Skin epidermis (tissue), 12 donors: ENCODE data around the gene TMA7.

Source experiments
- H3K27ac ChIP-seq, 21 experiments: fragments of 200-600 bp; sonication (generic) in 11 of 21; one replicate each; pipeline ENCODE4 v1.5.0; 2020; ENCODE audit warnings: mild to moderate bottlenecking in 3 of 21, inconsistent platforms in 2 of 21, moderate library complexity in 2 of 21
- H3K4me3 ChIP-seq, 7 experiments: fragments of 200-600 bp; sonication (generic) in 2 of 7; one replicate each; pipeline ENCODE4 v1.5.0; 2020; ENCODE audit warnings: inconsistent platforms in 2 of 7, mild to moderate bottlenecking in 2 of 7, moderate library complexity in 1 of 7

The TMA7 gene

GRCh38 chr3:48432411-48433371 lies 7.4 kb upstream of the TMA7 start:
- Histone ChIP-seq H3K27ac (peak overlapping the region in 20 of 21 experiments; percentile 22 to 98 (median 90)), H3K4me3 (no peak overlapping the region)

GRCh38 chr3:48433472-48434118 lies 6.5 kb upstream of the TMA7 start:
- H3K4me3 ChIP-seq = peak overlapping the region in 1 of 7 experiments; percentile 18

GRCh38 chr3:48434591-48435222 lies 5.3 kb upstream of the TMA7 start:
- Histone ChIP-seq H3K4me3 (no peak overlapping the region), H3K27ac (peak overlapping the region in 15 of 21 experiments; percentile 8 to 98 (median 82))

More at GRCh38 chr3:48433472-48434118, 6.5 kb upstream of the TMA7 start:
- peak overlapping the region in 20 of 21 experiments; percentile 6 to 98 (median 86) for H3K27ac ChIP-seq

- H3K27ac ChIP-seq = peak overlapping the region in 15 of 21 experiments; percentile 8 to 98 (median 81)
Observed at GRCh38 chr3:48435223-48435595, 4.8 kb upstream of the TMA7 start.

GRCh38 chr3:48435774-48436476 lies 4.1 kb upstream of the TMA7 start:
- peak overlapping the region in 15 of 21 experiments; percentile 11 to 98 (median 76) for H3K27ac ChIP-seq
- no peak overlapping the region for H3K4me3 ChIP-seq

More at GRCh38 chr3:48435223-48435595, 4.8 kb upstream of the TMA7 start:
- H3K4me3 ChIP-seq = no peak overlapping the region

- no peak overlapping the region for H3K4me3 ChIP-seq
- H3K27ac ChIP-seq = peak overlapping the region in 4 of 21 experiments; percentile 11 to 45 (median 32)
Observed at GRCh38 chr3:48436477-48436787, 3.6 kb upstream of the TMA7 start.

- Histone ChIP-seq H3K27ac (peak overlapping the region in 3 of 21 experiments; percentile 25 to 45 (median 38)), H3K4me3 (no peak overlapping the region)
Observed at GRCh38 chr3:48436855-48437254, 3.2 kb upstream of the TMA7 start.

GRCh38 chr3:48437812-48438211 lies 2.2 kb upstream of the TMA7 start:
- H3K27ac ChIP-seq = no peak overlapping the region
- no peak overlapping the region for H3K4me3 ChIP-seq

- peak overlapping the region; percentile 88 to 97 (median 93) for H3K27ac ChIP-seq
Observed at GRCh38 chr3:48440590-48440958, 517 bp downstream of the TMA7 start.

GRCh38 chr3:48441940-48442339 lies 1.9 kb downstream of the TMA7 start:
- peak overlapping the region in 1 of 7 experiments; percentile 88 for H3K4me3 ChIP-seq
- peak overlapping the region in 1 of 21 experiments; percentile 88 for H3K27ac ChIP-seq

More at GRCh38 chr3:48440590-48440958, 517 bp downstream of the TMA7 start:
- peak overlapping the region; percentile 74 to 89 (median 80) for H3K4me3 ChIP-seq

- peak overlapping the region in 2 of 21 experiments; percentile 92 to 98 for H3K27ac ChIP-seq
- no peak overlapping the region for H3K4me3 ChIP-seq
Observed at GRCh38 chr3:48445277-48445882, 5.3 kb downstream of the TMA7 start.

- Histone ChIP-seq H3K4me3 (peak overlapping the region; percentile 58 to 93 (median 79)), H3K27ac (peak overlapping the region in 20 of 21 experiments; percentile 49 to 98 (median 89))
Observed at GRCh38 chr3:48446043-48446424, 6.0 kb downstream of the TMA7 start.

- Histone ChIP-seq H3K4me3 (peak within 1 kb of the TSS; percentile 58 to 93 (median 79)), H3K27ac (peak within 1 kb of the TSS; percentile 49 to 98 (median 89))
Observed at GRCh38 chr3:48446425-48447193, 6.6 kb downstream of the TMA7 start, which contains the start of gene ATRIP. TSS of gene ATRIP (plus strand) at chr3:48446737. CDS start at chr3:48446846, 109 bp downstream.

GRCh38 chr3:48451270-48451669 lies 11.2 kb downstream of the TMA7 start:
- H3K4me3 ChIP-seq = no peak overlapping the region
- no peak overlapping the region for H3K27ac ChIP-seq

- no peak overlapping the region for H3K4me3 ChIP-seq
- H3K27ac ChIP-seq = no peak overlapping the region
Observed at GRCh38 chr3:48456456-48456855, 16.4 kb downstream of the TMA7 start.

- Histone ChIP-seq H3K4me3 (no peak overlapping the region), H3K27ac (no peak overlapping the region)
Observed at GRCh38 chr3:48459331-48459730, 19.3 kb downstream of the TMA7 start.

- no peak overlapping the region for H3K4me3 ChIP-seq
- H3K27ac ChIP-seq = no peak overlapping the region
Observed at GRCh38 chr3:48459773-48460516, 19.9 kb downstream of the TMA7 start.

- Histone ChIP-seq H3K4me3 (no peak overlapping the region), H3K27ac (no peak overlapping the region)
Observed at GRCh38 chr3:48460517-48460902, 20.5 kb downstream of the TMA7 start.
